Omental fat pad (tissue), 4 donors: Measurements from ENCODE around the gene STK25. TPM values are rescaled to one million over a fixed set of nuclear protein-coding genes. Genes with fewer than 3 reads are reported as not detected.
"Not testable (repeated sequence)": the region's sequence is repeated elsewhere in the genome, so short reads cannot be mapped to it uniquely, and the experiment has no call there.

ENCODE experiments used
- ATAC-seq: fragments of 150-250 bp; one replicate; pipeline ENCODE4 v1.9.1; 2016; ENCODE audit warnings: mild to moderate bottlenecking, moderate library complexity; ENCODE audit not compliant: low FRiP score
- DNase-seq: peaks from one replicate; pipeline ENCODE4 v3.0.0-alpha.2; 2019; ENCODE audit warnings: low spot score
- CTCF ChIP-seq, 3 donors: fragments of 450-650 bp; IDR thresholded peaks; one replicate each; pipeline ENCODE4 v1.5.1; 2016 to 2017; ENCODE audit warnings: antibody characterized with exemption in 3 of 3, mild to moderate bottlenecking in 3 of 3, moderate library complexity in 2 of 3
- total RNA-seq, 4 donors: library from RNA; depleted of rRNA; stranded (reverse); fragments of >200 nt; gene quantifications; one replicate each; pipeline ENCODE4 v1.1.0, GENCODE V29; 2016

The STK25 gene
- total RNA-seq, 4 donors from 2014 or later: 103 to 175 (median 126) TPM

GRCh38 chr2:241506793-241507429 is 1.5 kb downstream of the STK25 start:
- DNase-seq: no peak
- TF ChIP-seq CTCF (IDR thresholded peaks at IDR 0.05): no peak
- no peak for ATAC-seq

GRCh38 chr2:241506317-241506716 is 2.1 kb downstream of the STK25 start:
- not testable (repeated sequence) for ATAC-seq, DNase-seq

- DNase-seq (no peak), ATAC-seq (no peak)
- no peak for TF ChIP-seq CTCF (IDR thresholded peaks at IDR 0.05)
Measured at GRCh38 chr2:241505781-241506201, 2.6 kb downstream of the STK25 start.

- ATAC-seq (no peak), DNase-seq (no peak)
- no peak for TF ChIP-seq CTCF (IDR thresholded peaks at IDR 0.05)
Measured at GRCh38 chr2:241505086-241505780, 3.2 kb downstream of the STK25 start.

- DNase-seq: no peak
- ATAC-seq: no peak
- no peak for TF ChIP-seq CTCF (IDR thresholded peaks at IDR 0.05)
Measured at GRCh38 chr2:241503776-241504392, 4.5 kb downstream of the STK25 start.

GRCh38 chr2:241502281-241502680 is 6.1 kb downstream of the STK25 start:
- DNase-seq: no peak
- no peak for TF ChIP-seq CTCF (IDR thresholded peaks at IDR 0.05)
- no peak for ATAC-seq

GRCh38 chr2:241501551-241501950 is 6.8 kb downstream of the STK25 start:
- DNase-seq (no peak), ATAC-seq (no peak)
- TF ChIP-seq CTCF (IDR thresholded peaks at IDR 0.05): no peak
